Activated naive CD4-positive, alpha-beta T cell treated with anti-CD3 and anti-CD28 coated beads, Interleukin-2, amount 50 U/mL, for 24 hours (primary cell): ENCODE results near the gene TMTC3.
"Not testable (repeated sequence)": the region's sequence is repeated elsewhere in the genome, so short reads cannot be mapped to it uniquely, and the experiment has no call there.

Source experiments
- H3K27ac Mint-ChIP-seq: one replicate; pipeline ENCODE4 v1.8.0; 2021; ENCODE audit warnings: mild to moderate bottlenecking, mixed read lengths
- H3K27me3 Mint-ChIP-seq: one replicate; pipeline ENCODE4 v1.8.0; 2021; ENCODE audit warnings: mixed read lengths
- H3K36me3 Mint-ChIP-seq: one replicate; pipeline ENCODE4 v1.8.0; 2021; ENCODE audit warnings: mixed read lengths
- H3K4me1 Mint-ChIP-seq: one replicate; pipeline ENCODE4 v1.8.0; 2021; ENCODE audit warnings: mixed read lengths
- H3K4me3 Mint-ChIP-seq: one replicate; pipeline ENCODE4 v1.8.0; 2021; ENCODE audit warnings: mild to moderate bottlenecking, mixed read lengths
- H3K9me3 Mint-ChIP-seq: one replicate; pipeline ENCODE4 v1.8.0; 2021; ENCODE audit warnings: mixed read lengths

TMTC3 gene

DNA sequence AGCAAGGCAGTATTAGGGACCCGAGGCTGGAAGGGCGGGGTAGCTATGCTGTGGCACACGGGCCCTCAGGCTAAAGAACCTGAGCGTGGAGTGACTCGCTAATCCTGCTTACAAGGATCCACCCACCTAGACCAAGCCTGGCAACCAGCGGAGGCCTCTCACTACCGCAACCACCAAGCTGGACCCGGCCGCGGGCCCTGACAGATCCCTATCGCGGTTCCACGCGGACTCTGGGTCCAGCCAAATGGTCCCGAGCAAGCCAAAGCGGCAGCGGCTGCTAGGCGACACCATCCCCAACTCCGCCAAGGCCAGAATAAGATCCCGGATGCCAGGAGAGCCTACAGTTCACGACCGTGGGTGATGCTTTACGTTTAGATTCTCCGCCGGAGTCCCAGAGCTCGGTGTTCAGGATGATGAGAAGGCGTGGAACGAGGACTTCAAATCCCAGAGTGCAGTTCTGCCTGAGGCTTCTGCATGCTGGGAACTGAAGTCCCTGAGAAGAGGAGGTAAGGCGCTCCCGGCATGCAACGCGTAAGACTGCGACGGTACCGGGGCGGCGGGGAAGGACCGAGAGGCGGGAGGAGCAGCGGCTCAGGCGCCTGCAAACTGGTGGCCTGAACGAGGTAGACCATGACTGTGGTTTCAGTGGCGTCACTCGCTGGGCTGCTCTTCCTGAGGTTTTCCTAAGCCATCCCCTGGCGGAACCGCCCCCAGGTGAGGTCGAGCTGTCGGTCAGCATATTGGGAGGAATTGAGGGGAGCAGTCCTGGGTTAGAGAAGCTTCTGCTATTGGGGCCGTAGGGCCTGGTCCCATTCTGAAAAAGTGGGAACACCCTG is at the start of gene TMTC3, which contains the start of gene CEP290:
Gene TMTC3, plus strand, starts transcription at position 534 of the 836 bp plus-strand sequence. CDS start 6,009 bp downstream, outside the sequence.
Gene CEP290, minus strand, starts transcription at position 315 of the 836 bp plus-strand sequence. CDS start 781 bp downstream, outside the sequence.
- no peaks in the 10 kb centered on the region for H3K27me3 Mint-ChIP-seq
- H3K4me3 Mint-ChIP-seq, result peak within 1 kb of the TSS; percentile 92
- H3K4me1 Mint-ChIP-seq, result peaks cover 61% of the 10 kb centered on the region
- peak within 1 kb of the TSS; percentile 96 for H3K27ac Mint-ChIP-seq
- H3K36me3 Mint-ChIP-seq, result peaks cover 13% of the 10 kb centered on the region
- no peaks in the 10 kb centered on the region for H3K9me3 Mint-ChIP-seq

DNA sequence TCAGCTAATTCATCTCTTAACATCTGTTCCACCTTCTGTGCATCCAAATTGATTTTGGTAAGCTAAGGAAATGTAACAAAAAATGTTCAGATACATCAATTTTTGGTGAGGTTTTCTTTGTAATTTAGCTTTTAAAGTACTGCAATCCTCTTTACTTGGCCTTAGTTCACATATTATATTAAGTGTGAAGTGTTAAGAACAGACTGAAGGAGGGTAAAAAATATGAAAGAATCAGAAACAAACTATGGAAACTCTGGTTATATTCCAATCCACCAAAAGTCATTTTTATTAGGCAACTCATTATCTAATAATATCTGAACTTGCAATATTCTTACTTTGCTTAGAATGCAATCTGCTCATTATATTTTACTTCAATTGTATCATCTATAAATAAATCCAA is 49.3 kb upstream of the TMTC3 start:
- no peaks in the 10 kb centered on the region for H3K27me3 Mint-ChIP-seq
- no peaks in the 10 kb centered on the region for H3K4me1 Mint-ChIP-seq
- H3K4me3 Mint-ChIP-seq, result no peak overlapping the region
- H3K27ac Mint-ChIP-seq, result no peak overlapping the region
- no peaks in the 10 kb centered on the region for H3K9me3 Mint-ChIP-seq
- peaks cover 9% of the 10 kb centered on the region for H3K36me3 Mint-ChIP-seq

DNA sequence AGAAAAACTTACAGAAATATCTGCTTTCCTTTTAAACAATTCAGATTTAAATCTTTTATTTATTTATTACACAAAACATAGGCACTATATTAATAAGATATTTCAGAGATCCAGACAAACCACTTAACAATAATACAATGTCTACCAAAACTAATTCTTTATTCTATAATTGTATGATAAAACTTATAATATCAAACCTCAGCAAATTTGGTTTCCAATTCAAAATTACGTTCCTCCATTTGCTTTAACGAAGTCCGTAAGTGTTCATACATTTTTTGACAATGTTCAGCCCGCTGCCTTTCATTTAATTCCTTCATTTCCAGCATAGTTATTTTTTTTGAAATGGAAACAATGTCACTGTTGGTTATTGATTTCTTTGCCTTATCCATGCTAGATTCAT is 48.5 kb upstream of the TMTC3 start:
- no peak overlapping the region for H3K27ac Mint-ChIP-seq
- H3K27me3 Mint-ChIP-seq, result no peaks in the 10 kb centered on the region
- no peaks in the 10 kb centered on the region for H3K4me1 Mint-ChIP-seq
- H3K4me3 Mint-ChIP-seq, result no peak overlapping the region
- no peaks in the 10 kb centered on the region for H3K9me3 Mint-ChIP-seq
- peaks cover 12% of the 10 kb centered on the region for H3K36me3 Mint-ChIP-seq

DNA sequence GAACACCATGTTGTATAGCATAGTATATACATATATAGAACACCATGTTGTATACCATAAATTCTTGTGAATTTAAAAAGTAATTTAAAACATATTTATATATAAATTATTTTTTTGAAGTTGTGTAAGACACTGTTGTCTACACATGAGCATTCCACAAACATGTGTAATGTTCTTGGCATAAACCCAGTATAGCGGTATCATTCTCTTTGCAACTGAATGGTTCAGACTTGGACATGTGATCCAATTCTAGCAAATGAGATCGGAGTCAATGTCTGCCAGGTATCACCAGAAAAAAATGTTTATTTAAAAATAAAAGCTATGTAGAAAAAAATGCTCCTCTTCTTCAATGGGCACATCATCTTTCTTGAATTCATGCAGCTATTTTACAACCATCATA is 34.1 kb upstream of the TMTC3 start:
- no peaks in the 10 kb centered on the region for H3K27me3 Mint-ChIP-seq
- H3K4me3 Mint-ChIP-seq, result no peak overlapping the region
- H3K9me3 Mint-ChIP-seq, result no peaks in the 10 kb centered on the region
- H3K27ac Mint-ChIP-seq, result no peak overlapping the region
- H3K36me3 Mint-ChIP-seq, result peaks cover 16% of the 10 kb centered on the region
- H3K4me1 Mint-ChIP-seq, result peaks cover 3% of the 10 kb centered on the region

DNA sequence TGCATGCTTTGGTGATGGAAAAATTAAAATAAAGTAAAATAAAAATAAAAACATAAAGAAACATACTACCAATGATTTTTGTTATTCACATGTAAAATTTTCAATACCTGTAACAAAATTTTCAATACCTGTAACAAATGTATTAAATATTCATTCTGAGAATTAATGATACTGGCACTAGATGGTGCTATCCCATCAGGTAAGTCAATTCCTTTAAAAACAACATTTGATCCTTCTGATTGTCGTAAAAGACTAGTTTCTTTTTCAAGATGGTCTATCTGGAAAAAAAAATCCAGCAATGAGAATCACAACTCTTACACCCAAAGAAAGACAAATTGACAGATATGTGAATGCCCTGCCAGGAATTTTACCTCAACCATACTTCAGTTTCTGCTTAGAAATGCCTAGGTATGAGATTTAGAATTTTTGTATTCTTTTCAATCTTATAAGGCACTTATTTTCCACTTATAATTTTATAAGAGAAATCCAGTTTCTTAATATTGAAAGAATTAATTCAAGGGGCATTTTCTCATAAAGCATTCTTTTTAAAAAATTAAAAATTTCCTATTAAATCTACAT is 30.9 kb upstream of the TMTC3 start:
- no peaks in the 10 kb centered on the region for H3K27me3 Mint-ChIP-seq
- peaks cover 9% of the 10 kb centered on the region for H3K36me3 Mint-ChIP-seq
- no peak overlapping the region for H3K27ac Mint-ChIP-seq
- no peaks in the 10 kb centered on the region for H3K9me3 Mint-ChIP-seq
- H3K4me1 Mint-ChIP-seq, result peaks cover 3% of the 10 kb centered on the region
- H3K4me3 Mint-ChIP-seq, result no peak overlapping the region

DNA sequence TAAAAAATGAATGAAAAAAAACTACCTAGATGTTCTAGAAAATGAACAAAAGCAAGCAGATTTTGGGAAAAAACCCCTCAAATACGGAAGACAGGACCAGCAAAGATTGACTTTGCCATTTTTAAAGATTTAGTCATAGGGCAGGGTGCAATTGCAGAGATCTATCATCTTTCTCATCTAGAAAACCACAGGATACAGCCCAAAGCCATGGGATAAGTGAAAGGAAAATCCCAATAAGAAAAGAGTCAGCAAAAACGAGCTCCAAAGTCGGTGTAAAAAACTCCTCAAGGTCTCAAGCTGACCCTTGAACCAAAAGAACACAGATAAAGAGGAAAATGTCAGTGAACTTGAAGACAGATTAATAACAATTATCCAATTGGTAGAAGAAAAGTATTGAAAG is 28.2 kb upstream of the TMTC3 start:
- peaks cover 8% of the 10 kb centered on the region for H3K36me3 Mint-ChIP-seq

DNA sequence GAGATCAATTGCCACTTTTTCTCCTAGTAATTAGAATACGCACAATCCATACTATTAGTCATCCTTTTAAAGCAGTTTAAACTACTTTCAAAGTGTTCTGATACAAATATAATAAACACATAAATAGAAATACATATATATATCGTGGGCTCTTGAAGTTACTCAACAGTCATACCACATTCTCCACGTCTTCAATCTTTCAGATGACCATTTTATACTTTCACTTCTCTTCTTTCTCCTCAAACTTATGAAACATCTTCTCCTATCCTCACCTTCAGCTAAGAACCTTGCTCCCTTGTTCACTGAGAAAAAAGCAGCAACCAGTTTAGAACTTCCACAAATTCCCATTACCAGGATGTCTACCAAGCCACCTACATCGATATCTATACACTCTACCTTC is 19.4 kb upstream of the TMTC3 start:
- H3K36me3 Mint-ChIP-seq, result peaks cover 7% of the 10 kb centered on the region
- H3K27ac Mint-ChIP-seq, result no peak overlapping the region

More for the DNA sequence above, 28.2 kb upstream of the TMTC3 start:
- Mint-ChIP-seq H3K9me3 (no peaks in the 10 kb centered on the region), H3K4me3 (no peak overlapping the region), H3K27me3 (no peaks in the 10 kb centered on the region), H3K4me1 (peaks cover 3% of the 10 kb centered on the region), H3K27ac (peak overlapping the region; percentile 65)

DNA sequence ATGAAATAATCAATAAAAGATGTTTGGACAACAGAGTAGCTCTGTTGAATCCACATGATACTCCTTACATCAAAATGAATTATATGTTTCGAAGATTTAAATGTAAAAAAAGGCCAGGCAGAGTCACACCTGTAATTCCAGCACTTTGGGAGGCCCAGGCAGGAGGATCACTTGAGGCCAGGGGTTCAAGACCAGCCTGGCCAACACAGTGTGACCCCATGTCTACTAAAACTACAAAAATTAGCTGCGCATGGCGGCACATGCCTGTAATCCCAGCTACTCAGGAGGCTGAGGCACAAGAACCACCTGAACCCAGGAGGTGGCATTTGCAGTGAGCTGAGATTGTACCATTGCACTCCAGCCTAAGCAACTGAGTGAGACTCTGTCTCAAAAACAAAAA is 15.0 kb upstream of the TMTC3 start:
- no peaks in the 10 kb centered on the region for H3K9me3 Mint-ChIP-seq
- H3K36me3 Mint-ChIP-seq, result peaks cover 8% of the 10 kb centered on the region
- no peak overlapping the region for H3K27ac Mint-ChIP-seq
- H3K4me1 Mint-ChIP-seq, result no peaks in the 10 kb centered on the region
- H3K27me3 Mint-ChIP-seq, result no peaks in the 10 kb centered on the region
- no peak overlapping the region for H3K4me3 Mint-ChIP-seq

More for the DNA sequence above, 19.4 kb upstream of the TMTC3 start:
- Mint-ChIP-seq H3K4me1 (no peaks in the 10 kb centered on the region), H3K27me3 (no peaks in the 10 kb centered on the region), H3K4me3 (no peak overlapping the region), H3K9me3 (no peaks in the 10 kb centered on the region)

DNA sequence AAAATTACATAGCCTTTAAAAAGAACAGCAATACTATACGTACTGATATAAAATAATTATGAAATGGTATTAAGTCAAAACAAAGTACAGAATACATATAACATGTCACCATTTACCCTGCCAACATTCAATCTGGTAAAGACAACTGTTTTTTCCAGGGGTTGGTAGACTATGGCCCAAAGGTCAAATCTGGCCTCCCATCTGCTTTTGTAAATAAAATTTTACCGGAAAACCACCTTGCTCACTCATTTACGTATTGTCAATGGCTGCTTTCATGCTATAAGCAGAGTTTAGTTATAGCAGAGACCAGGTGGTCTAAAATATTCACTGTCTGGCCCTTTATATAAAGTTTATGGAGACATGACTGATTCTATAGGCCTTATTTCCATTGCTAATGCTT is 14.3 kb upstream of the TMTC3 start:
- no peaks in the 10 kb centered on the region for H3K9me3 Mint-ChIP-seq
- no peaks in the 10 kb centered on the region for H3K27me3 Mint-ChIP-seq
- H3K4me1 Mint-ChIP-seq, result no peaks in the 10 kb centered on the region
- no peak overlapping the region for H3K27ac Mint-ChIP-seq
- peaks cover 8% of the 10 kb centered on the region for H3K36me3 Mint-ChIP-seq
- no peak overlapping the region for H3K4me3 Mint-ChIP-seq

DNA sequence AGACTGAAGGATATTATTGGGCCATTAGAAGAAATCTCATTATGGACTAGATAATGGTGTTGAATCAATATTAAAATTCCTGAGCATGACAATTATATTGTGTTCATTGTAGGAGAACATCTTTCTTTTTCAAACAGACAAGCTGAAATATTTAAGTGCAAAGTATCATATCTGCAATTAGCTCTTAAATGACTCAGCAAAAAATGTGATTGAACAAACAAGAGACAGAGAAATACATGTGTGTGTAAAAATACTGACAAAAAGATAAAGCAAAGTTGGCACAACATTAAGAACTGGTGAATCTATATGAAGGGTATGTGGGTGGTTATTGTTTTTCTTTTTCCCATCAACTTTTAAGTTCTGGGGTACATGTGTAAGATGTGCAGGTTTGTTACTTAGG is 9.7 kb upstream of the TMTC3 start:
- Mint-ChIP-seq H3K36me3 (peaks cover 15% of the 10 kb centered on the region), H3K27ac (no peak overlapping the region), H3K4me1 (peaks cover 1% of the 10 kb centered on the region), H3K9me3 (no peaks in the 10 kb centered on the region), H3K27me3 (no peaks in the 10 kb centered on the region), H3K4me3 (no peak overlapping the region)

DNA sequence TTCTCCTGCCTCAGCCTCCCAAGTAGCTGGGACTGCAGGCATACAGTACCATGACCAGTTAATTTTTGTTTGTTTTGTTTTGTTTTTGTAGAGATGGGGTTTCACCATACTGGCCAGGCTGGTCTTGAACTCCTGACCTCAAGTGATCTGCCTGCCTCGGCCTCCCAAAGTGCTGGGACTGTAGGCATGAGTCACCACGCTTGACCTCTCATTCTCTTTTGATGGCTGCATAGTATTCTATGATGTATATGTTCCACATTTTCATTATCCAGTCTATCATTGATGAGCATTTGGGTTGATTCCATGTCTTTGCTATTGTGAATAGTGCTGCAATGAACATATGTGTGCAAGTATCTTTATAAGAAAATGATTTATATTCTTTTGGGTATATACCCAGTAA is 8.9 kb upstream of the TMTC3 start:
- not testable (repeated sequence) for H3K27ac Mint-ChIP-seq, H3K4me3 Mint-ChIP-seq, H3K27me3 Mint-ChIP-seq, H3K4me1 Mint-ChIP-seq, H3K9me3 Mint-ChIP-seq
- peaks cover 22% of the 10 kb centered on the region for H3K36me3 Mint-ChIP-seq

DNA sequence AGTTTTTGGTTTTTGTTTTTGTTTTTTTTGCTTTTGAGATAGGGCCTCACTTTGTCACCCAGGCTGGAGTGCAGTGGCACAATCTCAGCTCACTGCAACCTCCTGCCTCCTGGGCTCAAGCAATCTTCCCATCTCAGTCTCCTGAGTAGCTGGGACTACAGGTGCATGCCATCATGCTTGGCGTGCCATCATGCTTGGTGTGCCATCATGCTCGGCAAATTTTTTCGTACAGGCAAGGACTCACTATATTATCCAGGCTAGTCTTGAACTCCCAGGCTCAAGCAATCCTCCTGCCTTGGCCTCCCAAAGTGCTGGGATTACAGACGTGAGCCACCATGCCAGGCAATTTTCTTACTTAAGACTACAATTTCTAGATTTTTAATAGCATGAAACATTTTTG is 2.4 kb upstream of the TMTC3 start:
- not testable (repeated sequence) for H3K9me3 Mint-ChIP-seq, H3K27ac Mint-ChIP-seq, H3K27me3 Mint-ChIP-seq, H3K4me3 Mint-ChIP-seq
- Mint-ChIP-seq H3K36me3 (peaks cover 15% of the 10 kb centered on the region), H3K4me1 (peaks cover 44% of the 10 kb centered on the region)

DNA sequence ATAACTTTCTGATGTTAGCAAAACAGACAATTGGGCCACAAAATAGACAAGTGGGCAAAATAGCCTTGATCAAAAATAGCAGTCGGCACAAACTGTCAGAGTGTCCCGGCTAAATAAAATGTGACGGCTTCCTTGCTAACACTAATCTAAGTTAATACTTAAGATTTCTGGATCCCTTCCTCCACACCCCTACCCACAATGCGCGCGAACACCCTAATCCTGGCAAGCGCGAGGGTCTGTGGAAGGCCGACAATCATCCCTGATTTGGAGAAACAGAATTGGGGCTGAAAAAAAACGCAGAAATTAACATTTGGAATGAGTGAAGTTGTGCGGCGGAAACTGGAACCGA is 708 bp upstream of the TMTC3 start:
- Mint-ChIP-seq H3K4me3 (peak overlapping the region; percentile 92), H3K36me3 (peaks cover 15% of the 10 kb centered on the region), H3K4me1 (peaks cover 61% of the 10 kb centered on the region), H3K27ac (peak overlapping the region; percentile 96), H3K27me3 (no peaks in the 10 kb centered on the region), H3K9me3 (no peaks in the 10 kb centered on the region)

DNA sequence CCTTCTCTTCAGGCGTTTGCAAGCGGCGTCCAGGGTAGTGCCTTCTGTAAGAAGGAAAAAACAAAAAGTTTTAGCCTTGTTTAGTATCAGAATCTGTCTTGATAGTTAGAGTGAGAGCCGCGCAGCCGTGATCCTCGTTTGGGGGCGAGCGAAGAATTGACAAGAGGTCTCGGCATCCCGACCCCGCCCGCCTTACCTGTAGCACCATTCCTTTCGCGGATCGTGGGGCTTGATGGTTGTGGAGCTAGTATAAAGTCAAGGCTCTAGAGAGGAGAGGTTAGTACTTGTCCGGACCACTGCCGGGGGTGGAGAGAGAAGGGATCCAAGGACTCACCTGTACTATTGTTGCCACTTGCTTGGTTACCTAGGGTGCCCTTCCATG is 494 bp downstream of the TMTC3 start:
- Mint-ChIP-seq H3K9me3 (no peaks in the 10 kb centered on the region), H3K27ac (peak overlapping the region; percentile 96), H3K4me3 (peak overlapping the region; percentile 92), H3K27me3 (no peaks in the 10 kb centered on the region), H3K4me1 (peaks cover 62% of the 10 kb centered on the region), H3K36me3 (peaks cover 10% of the 10 kb centered on the region)

DNA sequence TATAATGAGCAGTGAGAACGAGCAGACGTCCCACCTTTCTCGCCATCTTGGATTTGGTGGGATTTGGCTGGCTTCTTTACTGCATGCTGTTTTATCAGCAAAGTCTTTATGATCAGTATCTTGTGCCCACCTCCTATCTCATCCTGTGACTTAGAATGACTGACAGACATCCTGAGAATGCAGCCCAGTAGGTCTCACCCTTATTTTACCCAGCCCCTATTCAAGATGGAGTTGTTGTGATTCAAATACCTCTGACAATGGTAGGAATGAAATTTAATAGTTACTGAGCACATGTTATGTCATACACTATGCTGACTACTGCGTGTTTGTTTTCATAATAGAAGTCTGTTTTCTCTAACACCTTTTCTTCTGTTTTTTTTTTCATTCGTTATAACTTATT is 1.9 kb downstream of the TMTC3 start:
- no peaks in the 10 kb centered on the region for H3K27me3 Mint-ChIP-seq
- H3K9me3 Mint-ChIP-seq, result no peaks in the 10 kb centered on the region
- H3K4me1 Mint-ChIP-seq, result peaks cover 59% of the 10 kb centered on the region
- H3K4me3 Mint-ChIP-seq, result peak overlapping the region; percentile 53
- H3K36me3 Mint-ChIP-seq, result no peaks in the 10 kb centered on the region
- no peak overlapping the region for H3K27ac Mint-ChIP-seq
